Measurements from ENCODE around the gene ETV3. TPM values are rescaled to one million over a fixed set of nuclear protein-coding genes. Genes with fewer than 3 reads are reported as not detected.
A peak's percentile ranks its signal among the peaks of the same experiment; 100 is the strongest.

ETV3 gene
- total RNA-seq, 1 experiment from 2014 or later = 25.8 TPM

DNA sequence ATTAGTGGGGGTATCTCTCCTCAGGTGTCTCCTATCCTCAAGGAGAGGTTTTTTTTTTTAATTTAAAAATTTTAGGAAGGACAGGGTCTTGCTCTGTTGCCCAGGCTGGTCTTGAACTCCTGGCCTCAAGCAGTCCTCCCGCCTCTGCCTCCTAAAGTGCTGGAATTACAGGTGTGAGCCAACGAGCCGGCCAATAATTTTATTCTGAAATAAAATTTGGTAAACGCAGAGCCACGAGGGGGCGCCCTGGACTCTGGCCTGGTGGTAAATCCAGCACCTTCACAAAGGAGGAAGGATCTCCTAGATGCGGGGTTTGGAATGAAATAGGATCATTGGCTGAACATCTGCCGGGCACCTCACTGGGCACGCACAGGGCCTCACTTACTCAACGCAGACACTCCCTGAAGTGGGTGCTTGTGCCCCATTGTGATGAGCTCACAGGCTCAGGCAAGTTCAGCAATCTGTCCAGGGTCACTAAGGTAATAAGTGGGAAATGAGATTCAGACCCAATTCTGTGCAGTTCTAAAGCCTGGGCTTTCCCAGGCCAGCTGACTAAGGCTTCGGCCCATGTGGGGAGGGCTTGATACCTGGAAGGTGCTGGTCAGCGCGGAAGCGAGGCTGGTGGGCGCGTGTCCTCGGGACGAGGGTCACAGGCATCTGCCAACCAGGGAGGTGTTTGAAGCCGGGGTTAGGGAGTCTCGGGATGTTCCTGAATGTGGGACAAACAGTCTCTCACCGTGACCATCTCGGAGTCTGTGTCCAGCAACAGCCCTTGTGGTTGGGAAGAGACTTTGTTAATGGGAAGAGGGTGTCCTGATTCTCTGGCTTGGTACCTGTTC lies 32.7 kb upstream of the ETV3 start:
- Mint-ChIP-seq H3K27me3 (ENCODE audit: insufficient read depth, unreplicated experiment) (no peaks in the 10 kb centered on the region), H3K9me3 (ENCODE audit: unreplicated experiment) (no peaks in the 10 kb centered on the region), H3K4me1 (ENCODE audit: low read depth, unreplicated experiment) (no peaks in the 10 kb centered on the region), H3K36me3 (ENCODE audit: insufficient read depth, unreplicated experiment) (no peaks in the 10 kb centered on the region), H3K4me3 (ENCODE audit: unreplicated experiment) (no peak overlapping the region), H3K27ac (ENCODE audit: unreplicated experiment) (no peak overlapping the region)
- ChIA-PET CTCF (interaction anchor here (0.6 kb wide), 1 partner anchor 110 kb away, joined by 4 read pairs; no protein-coding TSS in a partner anchor), POLR2A (no interaction called here)
- peak; percentile 49 to 67 for DNase-seq
- no peak overlapping the region for H3K4me3 ChIP-seq (ENCODE audit: low read depth, low read length)
- intact Hi-C loops (cut with micrococcal nuclease; ENCODE audit: unreplicated experiment) = loop anchor here (5.0 kb wide), 1 partner anchor 336 kb away; no protein-coding TSS in a partner anchor
- TF ChIP-seq, protein P1, sequence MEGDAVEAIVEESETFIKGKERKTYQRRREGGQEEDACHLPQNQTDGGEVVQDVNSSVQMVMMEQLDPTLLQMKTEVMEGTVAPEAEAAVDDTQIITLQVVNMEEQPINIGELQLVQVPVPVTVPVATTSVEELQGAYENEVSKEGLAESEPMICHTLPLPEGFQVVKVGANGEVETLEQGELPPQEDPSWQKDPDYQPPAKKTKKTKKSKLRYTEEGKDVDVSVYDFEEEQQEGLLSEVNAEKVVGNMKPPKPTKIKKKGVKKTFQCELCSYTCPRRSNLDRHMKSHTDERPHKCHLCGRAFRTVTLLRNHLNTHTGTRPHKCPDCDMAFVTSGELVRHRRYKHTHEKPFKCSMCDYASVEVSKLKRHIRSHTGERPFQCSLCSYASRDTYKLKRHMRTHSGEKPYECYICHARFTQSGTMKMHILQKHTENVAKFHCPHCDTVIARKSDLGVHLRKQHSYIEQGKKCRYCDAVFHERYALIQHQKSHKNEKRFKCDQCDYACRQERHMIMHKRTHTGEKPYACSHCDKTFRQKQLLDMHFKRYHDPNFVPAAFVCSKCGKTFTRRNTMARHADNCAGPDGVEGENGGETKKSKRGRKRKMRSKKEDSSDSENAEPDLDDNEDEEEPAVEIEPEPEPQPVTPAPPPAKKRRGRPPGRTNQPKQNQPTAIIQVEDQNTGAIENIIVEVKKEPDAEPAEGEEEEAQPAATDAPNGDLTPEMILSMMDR (IDR thresholded peaks at IDR 0.05; ENCODE audit: insufficient read depth in 1 of 2, low read depth in 1 of 2, low read length in 1 of 2, severe bottlenecking in 1 of 2, unreplicated experiment in 1 of 2) = peak in 1 of 2 experiments; percentile 51
- no TSS peak for BruUV-seq (replicated peaks)
- H3K36me3 ChIP-seq (ENCODE audit: control insufficient read depth, insufficient read depth, low read length) = no peaks in the 10 kb centered on the region
- H3K9me3 ChIP-seq = no peaks in the 10 kb centered on the region
- H3K27me3 ChIP-seq (replicated peaks; ENCODE audit: control insufficient read depth, insufficient read depth, low read length) = no peaks in the 10 kb centered on the region
- H3K4me1 ChIP-seq = no peaks in the 10 kb centered on the region

DNA sequence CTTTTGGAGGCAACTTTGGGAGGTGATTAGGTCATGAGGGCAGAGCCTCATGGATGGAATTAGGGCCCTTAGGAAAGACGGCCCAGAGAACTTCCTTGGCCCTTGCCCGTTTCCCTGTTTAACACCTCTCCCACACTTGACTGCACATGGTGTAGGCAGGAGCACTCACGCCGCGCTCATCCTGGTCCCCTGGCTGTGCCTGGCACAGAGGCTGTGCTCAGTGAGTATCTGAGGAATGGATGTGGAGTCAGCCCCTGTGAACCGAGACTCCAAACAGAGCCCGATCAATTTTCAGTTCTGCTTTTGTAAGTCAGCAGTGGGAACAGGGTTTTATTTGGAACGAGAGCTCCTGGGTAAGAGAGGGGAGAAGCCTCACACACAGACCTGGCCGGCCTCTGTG lies 29.8 kb upstream of the ETV3 start:
- H3K27me3 Mint-ChIP-seq (ENCODE audit: insufficient read depth, unreplicated experiment) = no peaks in the 10 kb centered on the region
- CTCF ChIA-PET = no interaction called here

DNA sequence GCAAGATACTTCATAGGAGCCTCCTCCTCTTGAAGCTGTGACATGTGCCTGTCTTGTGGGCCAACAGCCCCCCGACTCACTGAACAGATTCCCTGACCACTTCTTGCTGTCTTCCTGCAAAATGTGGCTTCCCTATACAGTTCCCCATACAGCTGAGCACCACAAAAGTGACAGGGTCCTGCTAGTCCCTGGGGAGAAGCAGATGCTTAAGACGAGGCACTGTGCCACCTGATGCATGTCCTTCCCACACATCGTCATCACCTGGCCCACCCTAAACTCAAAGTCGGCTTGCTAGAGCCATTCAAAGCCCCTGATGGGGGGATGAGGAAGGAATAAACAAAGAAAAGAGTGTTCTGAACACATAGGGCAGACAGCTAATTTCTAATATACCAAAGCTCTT lies 29.2 kb upstream of the ETV3 start:
- Histone ChIP-seq H3K36me3 (ENCODE audit: control insufficient read depth, insufficient read depth, low read length) (no peaks in the 10 kb centered on the region), H3K9me3 (no peaks in the 10 kb centered on the region), H3K4me1 (peaks cover 11% of the 10 kb centered on the region), H3K27me3 (replicated peaks; ENCODE audit: control insufficient read depth, insufficient read depth, low read length) (no peaks in the 10 kb centered on the region), H3K4me3 (ENCODE audit: low read depth, low read length) (no peak overlapping the region)
- H3K36me3 Mint-ChIP-seq (ENCODE audit: insufficient read depth, unreplicated experiment) = peaks cover 7% of the 10 kb centered on the region
- H3K4me3 Mint-ChIP-seq (ENCODE audit: unreplicated experiment) = no peak overlapping the region
- no peaks in the 10 kb centered on the region for H3K27me3 Mint-ChIP-seq (ENCODE audit: insufficient read depth, unreplicated experiment)
- TF ChIP-seq, protein P1 (IDR thresholded peaks at IDR 0.05; ENCODE audit: insufficient read depth in 1 of 2, low read depth in 1 of 2, low read length in 1 of 2, severe bottlenecking in 1 of 2, unreplicated experiment in 1 of 2) = no peak
- no peak overlapping the region for H3K27ac Mint-ChIP-seq (ENCODE audit: unreplicated experiment)
- DNase-seq = no peak
- ChIA-PET POLR2A (no interaction called here), CTCF (no interaction called here)
- intact Hi-C loops (cut with micrococcal nuclease; ENCODE audit: unreplicated experiment) = no loop called here
- no TSS peak for BruUV-seq (replicated peaks)
- H3K4me1 Mint-ChIP-seq (ENCODE audit: low read depth, unreplicated experiment) = peaks cover 12% of the 10 kb centered on the region
- no peaks in the 10 kb centered on the region for H3K9me3 Mint-ChIP-seq (ENCODE audit: unreplicated experiment)

More for the DNA sequence above, 29.8 kb upstream of the ETV3 start:
- Histone ChIP-seq H3K9me3 (no peaks in the 10 kb centered on the region), H3K4me1 (peaks cover 6% of the 10 kb centered on the region), H3K4me3 (ENCODE audit: low read depth, low read length) (no peak overlapping the region), H3K27me3 (replicated peaks; ENCODE audit: control insufficient read depth, insufficient read depth, low read length) (no peaks in the 10 kb centered on the region), H3K36me3 (ENCODE audit: control insufficient read depth, insufficient read depth, low read length) (no peaks in the 10 kb centered on the region)
- POLR2A ChIA-PET = no interaction called here
- Mint-ChIP-seq H3K27ac (ENCODE audit: unreplicated experiment) (no peak overlapping the region), H3K36me3 (ENCODE audit: insufficient read depth, unreplicated experiment) (peaks cover 7% of the 10 kb centered on the region), H3K4me1 (ENCODE audit: low read depth, unreplicated experiment) (peaks cover 8% of the 10 kb centered on the region), H3K9me3 (ENCODE audit: unreplicated experiment) (no peaks in the 10 kb centered on the region), H3K4me3 (ENCODE audit: unreplicated experiment) (no peak overlapping the region)
- BruUV-seq (replicated peaks) = no TSS peak
- no peak for DNase-seq
- TF ChIP-seq, protein P1 (IDR thresholded peaks at IDR 0.05; ENCODE audit: insufficient read depth in 1 of 2, low read depth in 1 of 2, low read length in 1 of 2, severe bottlenecking in 1 of 2, unreplicated experiment in 1 of 2) = no peak
- intact Hi-C loops (cut with micrococcal nuclease; ENCODE audit: unreplicated experiment) = no loop called here

All from Caco-2 (cell line).